Effector memory CD8-positive, alpha-beta T cell (primary cell): ENCODE data around the gene TMEM147.

ENCODE experiments used
- ATAC-seq: fragments of 150-1000 bp; cut with Tn5 transposase; replicated peaks from 2 replicates; pipeline ENCODE4 v1.10.0; 2021; ENCODE audit warnings: mild to moderate bottlenecking, moderate library complexity
- DNase-seq, 3 experiments: peaks; one replicate each; pipeline ENCODE4 v3.0.0; 2021
- H3K27ac Mint-ChIP-seq, 2 donors: one replicate each; pipeline ENCODE4 v1.8.0; 2022; ENCODE audit warnings: mild to moderate bottlenecking in 2 of 2, mixed read lengths in 2 of 2, moderate library complexity in 2 of 2
- H3K27me3 Mint-ChIP-seq, 2 donors: one replicate each; pipeline ENCODE4 v1.8.0; 2022; ENCODE audit warnings: mixed read lengths in 2 of 2
- H3K36me3 Mint-ChIP-seq: one replicate; pipeline ENCODE4 v1.8.0; 2022; ENCODE audit warnings: mild to moderate bottlenecking, moderate library complexity, mixed read lengths; ENCODE audit not compliant: insufficient read depth
- H3K4me1 Mint-ChIP-seq, 2 donors: one replicate each; pipeline ENCODE4 v1.8.0; 2022; ENCODE audit warnings: low read depth in 2 of 2, mixed read lengths in 2 of 2
- H3K4me3 Mint-ChIP-seq, 2 donors: one replicate each; pipeline ENCODE4 v1.8.0; 2022; ENCODE audit warnings: mild to moderate bottlenecking in 2 of 2, mixed read lengths in 2 of 2, moderate library complexity in 2 of 2
- H3K9me3 Mint-ChIP-seq, 2 donors: one replicate each; pipeline ENCODE4 v1.8.0; 2022; ENCODE audit warnings: mixed read lengths in 2 of 2

TMEM147 gene

DNA sequence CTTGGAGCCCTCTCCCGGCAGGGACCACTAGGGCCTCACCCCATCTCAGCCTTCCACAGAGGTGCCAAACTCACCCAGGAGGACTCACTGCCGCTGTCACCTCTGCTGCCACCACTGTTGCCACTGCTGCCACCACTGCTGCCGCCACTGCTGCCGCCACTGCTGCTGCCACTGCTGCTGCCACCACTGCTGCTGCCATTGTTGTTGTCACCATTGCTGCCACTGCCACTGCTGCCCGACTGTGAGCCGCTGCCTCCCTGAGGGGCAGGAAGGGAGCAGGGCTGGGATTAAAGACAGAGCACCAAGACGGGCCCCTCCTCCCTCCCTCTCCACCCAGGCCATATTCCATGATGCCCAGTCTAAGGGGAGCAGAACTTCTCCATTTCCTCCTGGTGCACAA is 34.1 kb upstream of the TMEM147 start:
- Mint-ChIP-seq H3K4me3 (no peak overlapping the region), H3K27ac (peak overlapping the region in 1 of 2 donors; percentile 69), H3K9me3 (no peaks in the 10 kb centered on the region), H3K27me3 (peaks cover 21 to 64% of the 10 kb centered on the region in 2 donors), H3K36me3 (peaks cover 3% of the 10 kb centered on the region), H3K4me1 (peaks cover 14 to 23% of the 10 kb centered on the region in 2 donors)
- ATAC-seq, result no peak
- no peak for DNase-seq

DNA sequence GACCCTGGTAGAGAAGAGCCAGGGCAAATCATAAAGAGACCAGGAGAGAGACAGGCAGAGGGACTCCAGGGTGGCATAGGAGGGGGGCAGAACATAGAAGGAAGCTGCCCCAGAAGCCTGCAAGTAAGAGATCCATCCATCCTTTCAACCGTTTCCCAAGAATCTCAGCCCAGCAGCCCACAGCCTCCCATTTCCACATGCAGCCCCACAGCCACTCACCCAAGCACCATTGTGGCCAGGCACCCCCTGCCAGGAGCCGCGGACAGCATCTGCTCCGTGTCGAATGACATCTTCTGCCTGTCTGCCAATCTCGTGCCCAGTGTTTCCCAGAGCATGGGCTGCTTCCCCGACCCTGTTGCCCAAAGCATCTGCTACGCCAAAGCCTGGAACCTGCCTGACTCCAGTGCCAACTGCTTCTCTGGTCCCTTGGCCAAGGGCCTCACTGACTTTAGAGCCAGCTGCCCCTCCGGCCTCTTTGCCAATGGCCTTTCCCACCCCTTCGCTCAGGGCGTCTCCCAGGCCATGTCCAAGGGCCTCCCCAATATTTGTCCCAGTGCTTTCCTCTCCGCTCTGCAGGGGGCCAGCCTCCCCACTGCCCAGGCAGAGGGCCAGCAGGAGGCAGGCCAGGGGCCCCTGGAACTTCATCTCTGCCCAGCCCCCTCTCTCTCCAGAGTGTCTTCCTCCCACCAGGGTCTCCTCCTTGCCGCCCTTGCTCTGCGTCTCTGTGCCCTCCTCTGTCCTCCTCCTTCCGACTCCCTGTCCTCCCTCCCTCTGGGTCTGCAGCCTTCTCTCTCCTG is 32.4 kb upstream of the TMEM147 start:
- DNase-seq (no peak), ATAC-seq (no peak)
- H3K4me3 Mint-ChIP-seq, result no peak overlapping the region
- H3K9me3 Mint-ChIP-seq, result no peaks in the 10 kb centered on the region
- peaks cover 3% of the 10 kb centered on the region for H3K36me3 Mint-ChIP-seq
- no peak overlapping the region for H3K27ac Mint-ChIP-seq
- peaks cover 14 to 23% of the 10 kb centered on the region in 2 donors for H3K4me1 Mint-ChIP-seq
- peaks cover 23 to 61% of the 10 kb centered on the region in 2 donors for H3K27me3 Mint-ChIP-seq

DNA sequence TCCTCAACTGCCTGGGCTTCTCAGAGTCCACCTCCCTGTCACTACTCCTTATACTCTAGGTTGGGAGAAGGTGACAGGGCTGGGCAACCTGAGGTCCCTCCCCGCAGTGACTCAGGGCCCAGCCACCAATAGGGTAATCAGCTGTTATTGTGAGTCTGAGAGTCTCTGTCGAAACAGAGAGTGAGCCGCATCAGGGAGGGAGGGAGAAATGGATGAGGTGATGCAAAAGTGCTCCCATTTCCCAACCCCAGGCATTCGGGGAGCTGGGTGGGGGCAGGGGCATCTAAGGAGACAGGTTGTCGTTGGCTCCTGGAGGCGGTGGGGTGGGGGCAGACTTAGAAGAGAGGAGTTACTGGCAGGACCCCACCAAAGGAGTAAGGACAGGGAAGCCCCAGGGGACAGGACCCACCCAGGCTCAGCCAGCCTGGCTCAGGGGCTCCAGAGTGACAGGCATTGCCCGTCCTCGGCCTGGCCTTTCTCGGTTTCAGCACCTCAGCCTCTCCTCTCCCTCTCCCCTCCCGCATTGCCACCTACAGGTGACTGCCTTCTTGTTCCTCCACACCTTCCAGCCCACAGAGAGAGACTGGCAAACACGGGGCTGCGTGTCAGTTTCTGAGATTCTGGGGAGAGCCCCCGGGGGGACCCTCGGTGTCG is 31.7 kb upstream of the TMEM147 start, which contains the start of gene DMKN:
TSS of gene DMKN (minus strand) at position 22 of the 654 bp plus-strand sequence. CDS start 174 bp downstream, outside the sequence.
- Mint-ChIP-seq H3K4me3 (no peak within 1 kb of the TSS), H3K4me1 (peaks cover 14 to 20% of the 10 kb centered on the region in 2 donors), H3K9me3 (no peaks in the 10 kb centered on the region), H3K36me3 (peaks cover 3% of the 10 kb centered on the region), H3K27me3 (peaks cover 29 to 68% of the 10 kb centered on the region in 2 donors), H3K27ac (no peak within 1 kb of the TSS)
- DNase-seq (no peak), ATAC-seq (no peak)

DNA sequence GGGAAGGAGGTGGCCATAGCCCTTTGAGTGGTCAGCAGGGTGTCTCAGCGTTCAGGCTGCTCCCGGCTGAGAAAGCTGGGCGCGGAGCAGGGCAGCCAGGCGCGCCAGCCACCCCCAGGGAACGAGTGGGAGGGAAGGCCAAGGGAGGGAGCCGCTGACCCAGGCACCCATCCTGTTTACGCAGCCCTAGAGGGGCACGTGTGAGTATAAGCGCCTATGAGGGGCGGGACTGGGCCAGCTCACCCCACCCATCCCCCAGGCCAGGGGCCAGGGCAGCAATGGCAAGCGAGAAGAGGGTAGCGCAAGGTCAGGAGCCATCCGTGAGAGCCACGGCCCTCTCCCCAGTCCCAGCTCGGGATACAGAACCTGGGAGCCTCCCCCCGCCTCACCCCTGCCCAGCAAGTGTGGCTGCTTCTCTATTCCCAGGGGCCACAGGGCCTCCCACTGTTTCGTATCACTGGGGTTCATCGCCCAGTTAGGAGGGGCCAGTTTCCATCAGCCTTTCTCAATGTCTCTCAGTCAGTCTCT is 31.1 kb upstream of the TMEM147 start:
- H3K9me3 Mint-ChIP-seq, result no peaks in the 10 kb centered on the region
- H3K36me3 Mint-ChIP-seq, result peaks cover 3% of the 10 kb centered on the region
- no peak overlapping the region for H3K27ac Mint-ChIP-seq
- ATAC-seq (no peak), DNase-seq (no peak)
- no peak overlapping the region for H3K4me3 Mint-ChIP-seq
- peaks cover 31 to 74% of the 10 kb centered on the region in 2 donors for H3K27me3 Mint-ChIP-seq
- peaks cover 13 to 14% of the 10 kb centered on the region in 2 donors for H3K4me1 Mint-ChIP-seq

DNA sequence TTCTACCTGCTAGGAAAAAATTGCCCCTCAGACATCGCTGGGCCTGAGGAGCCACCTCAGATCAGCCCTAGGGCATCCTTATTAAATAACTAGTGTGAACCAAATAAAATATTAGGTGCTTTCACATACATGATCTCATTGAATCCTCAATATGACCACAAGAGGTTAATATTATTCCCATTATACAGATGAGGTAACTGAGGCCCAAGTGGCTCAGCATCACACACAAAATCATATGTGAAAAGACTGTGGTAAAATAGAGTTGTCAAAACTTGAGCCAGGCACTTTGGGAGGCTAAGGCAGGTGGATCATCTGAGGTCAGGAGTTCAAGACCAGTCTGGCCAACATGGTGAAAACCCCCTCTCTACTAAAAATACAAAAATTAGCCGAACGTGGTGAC is 29.1 kb upstream of the TMEM147 start:
- Mint-ChIP-seq H3K9me3 (no peaks in the 10 kb centered on the region), H3K4me3 (no peak overlapping the region), H3K27ac (no peak overlapping the region), H3K27me3 (peaks cover 36 to 68% of the 10 kb centered on the region in 2 donors), H3K36me3 (no peaks in the 10 kb centered on the region), H3K4me1 (peaks cover 0 to 2% of the 10 kb centered on the region in 2 donors)
- ATAC-seq, result no peak
- DNase-seq, result no peak

DNA sequence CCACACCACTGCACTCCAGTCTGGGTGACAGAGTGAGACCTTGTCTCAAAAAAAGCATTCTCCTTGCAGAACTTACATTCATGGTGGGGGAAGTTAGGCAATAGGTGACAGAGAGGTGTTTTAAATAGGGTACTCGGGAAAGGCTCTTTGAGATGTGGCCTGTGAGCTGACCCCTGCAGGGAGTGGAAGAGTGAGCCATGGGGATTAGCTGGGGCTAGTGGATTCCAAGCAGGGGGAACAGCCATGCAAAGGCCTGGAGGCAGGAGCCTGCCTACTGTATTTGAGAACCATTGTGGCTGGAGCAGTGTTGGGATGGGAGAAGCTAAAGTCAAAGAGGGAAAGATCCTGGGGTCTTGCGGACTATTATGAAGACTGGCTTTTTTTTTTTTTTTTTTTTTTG is 28.1 kb upstream of the TMEM147 start:
- no peak overlapping the region for H3K27ac Mint-ChIP-seq
- H3K4me3 Mint-ChIP-seq, result no peak overlapping the region
- H3K4me1 Mint-ChIP-seq, result peaks cover 0 to 2% of the 10 kb centered on the region in 2 donors
- H3K9me3 Mint-ChIP-seq, result no peaks in the 10 kb centered on the region
- no peak for DNase-seq
- no peaks in the 10 kb centered on the region for H3K36me3 Mint-ChIP-seq
- no peak for ATAC-seq
- peaks cover 31 to 57% of the 10 kb centered on the region in 2 donors for H3K27me3 Mint-ChIP-seq

DNA sequence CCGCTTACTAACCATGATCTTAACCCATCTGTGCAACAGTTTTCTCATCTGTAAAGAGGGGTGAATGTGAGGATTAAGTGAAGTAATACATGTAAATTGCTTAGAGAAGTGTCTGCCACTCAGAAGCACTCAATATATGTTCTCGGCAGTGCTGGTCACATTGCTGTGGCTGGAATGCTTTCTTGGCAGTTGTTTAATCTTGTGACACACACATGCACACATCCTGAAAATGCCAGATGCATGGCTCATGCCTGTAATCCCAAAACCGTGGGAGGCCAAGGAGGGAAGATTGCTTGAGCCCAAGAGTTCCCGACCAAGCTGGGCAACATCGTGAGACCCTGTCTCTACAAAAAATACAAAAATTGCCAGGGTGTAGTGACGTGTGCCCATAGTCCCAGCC is 27.1 kb upstream of the TMEM147 start:
- no peak overlapping the region for H3K4me3 Mint-ChIP-seq
- H3K4me1 Mint-ChIP-seq, result peaks cover 0 to 2% of the 10 kb centered on the region in 2 donors
- H3K27ac Mint-ChIP-seq, result no peak overlapping the region
- ATAC-seq (no peak), DNase-seq (no peak)
- peaks cover 21 to 48% of the 10 kb centered on the region in 2 donors for H3K27me3 Mint-ChIP-seq
- H3K36me3 Mint-ChIP-seq, result no peaks in the 10 kb centered on the region
- no peaks in the 10 kb centered on the region for H3K9me3 Mint-ChIP-seq

DNA sequence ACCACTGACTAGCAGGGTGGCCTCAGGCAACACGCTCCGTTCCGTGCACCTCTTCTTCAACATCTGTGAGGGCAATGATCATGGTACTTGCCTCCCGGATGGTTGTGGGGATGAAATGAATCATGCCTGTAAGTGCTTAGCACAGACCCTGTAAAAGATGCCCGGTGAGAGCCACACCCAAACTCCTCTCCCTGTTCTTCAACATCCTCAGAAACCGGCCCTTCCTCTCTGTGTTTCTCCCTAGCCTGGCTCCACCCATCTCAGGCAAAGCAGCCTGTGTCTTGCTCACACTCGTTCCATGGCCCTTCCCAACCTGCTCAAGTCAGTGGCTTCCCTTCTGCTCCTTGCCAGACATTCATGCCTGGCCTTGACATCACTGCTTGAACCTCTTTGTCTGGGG is 26.1 kb upstream of the TMEM147 start:
- no peak overlapping the region for H3K4me3 Mint-ChIP-seq
- DNase-seq (no peak), ATAC-seq (no peak)
- H3K27me3 Mint-ChIP-seq, result peaks cover 23 to 48% of the 10 kb centered on the region in 2 donors
- peaks cover 0 to 2% of the 10 kb centered on the region in 2 donors for H3K4me1 Mint-ChIP-seq
- H3K27ac Mint-ChIP-seq, result no peak overlapping the region
- no peaks in the 10 kb centered on the region for H3K9me3 Mint-ChIP-seq
- H3K36me3 Mint-ChIP-seq, result no peaks in the 10 kb centered on the region

DNA sequence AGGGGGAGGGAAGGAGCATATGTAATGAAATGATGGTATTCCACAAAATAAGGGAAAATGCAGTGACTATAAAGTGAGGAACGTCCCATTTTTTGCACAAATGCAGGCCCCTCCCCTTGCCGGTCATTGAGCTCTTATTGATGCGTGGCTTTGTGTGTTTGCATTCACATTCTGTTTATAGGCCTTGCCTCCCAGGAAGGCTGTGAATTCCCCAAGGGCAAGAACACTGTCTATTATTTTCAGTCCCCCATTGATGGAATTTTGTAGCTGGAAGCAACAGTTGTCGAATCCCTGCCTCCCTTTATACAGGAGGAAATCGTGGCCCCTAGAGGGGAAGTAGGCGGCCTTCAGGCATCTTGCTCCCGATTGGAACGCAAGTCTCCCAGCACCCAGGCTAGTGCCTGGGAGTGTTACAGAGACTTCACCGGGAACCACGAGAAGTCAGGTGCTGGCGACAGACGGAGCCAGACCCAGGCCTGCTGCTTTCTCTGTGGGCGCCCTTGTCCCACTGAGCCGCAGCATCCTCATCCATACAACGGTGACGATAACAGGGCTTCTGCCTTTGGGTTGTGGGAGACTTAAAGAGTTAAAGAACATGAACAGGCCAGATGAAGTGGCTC is 24.2 kb upstream of the TMEM147 start:
- no peak overlapping the region for H3K27ac Mint-ChIP-seq

DNA sequence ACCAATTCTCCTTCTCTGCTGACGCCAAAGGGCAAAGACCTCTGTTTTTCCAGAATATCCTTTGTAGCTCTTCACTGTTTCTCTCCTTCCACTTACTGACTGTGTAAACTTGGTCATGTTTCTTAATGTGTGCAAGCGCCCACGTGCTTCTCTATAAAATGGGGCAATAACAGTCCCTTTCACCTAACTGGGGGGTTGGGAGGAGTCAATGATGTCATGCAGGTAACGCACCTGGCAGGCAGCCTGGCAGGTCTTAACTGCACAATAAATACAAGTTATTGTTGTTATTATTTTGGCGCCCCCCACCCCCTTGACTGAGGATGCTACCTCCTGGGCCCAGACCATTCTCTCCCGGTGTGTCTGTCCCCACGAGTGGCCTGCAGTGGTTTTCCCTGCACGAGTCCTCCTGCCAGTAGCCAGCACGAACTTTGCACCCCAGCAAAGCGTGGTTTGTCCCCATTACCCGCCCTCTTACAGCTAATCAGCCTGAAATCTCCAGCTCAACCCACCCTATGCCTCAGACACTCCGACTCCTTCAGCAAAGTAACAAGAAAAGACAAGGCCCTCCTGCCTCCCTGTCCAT is 22.6 kb upstream of the TMEM147 start:
- Mint-ChIP-seq H3K27me3 (peaks cover 36 to 65% of the 10 kb centered on the region in 2 donors), H3K27ac (no peak overlapping the region), H3K36me3 (no peaks in the 10 kb centered on the region), H3K4me1 (peaks cover 0 to 2% of the 10 kb centered on the region in 2 donors), H3K4me3 (no peak overlapping the region), H3K9me3 (no peaks in the 10 kb centered on the region)
- ATAC-seq, result no peak
- DNase-seq, result no peak

More for the DNA sequence above, 24.2 kb upstream of the TMEM147 start:
- no peak for ATAC-seq
- peaks cover 0 to 2% of the 10 kb centered on the region in 2 donors for H3K4me1 Mint-ChIP-seq
- peaks cover 24 to 61% of the 10 kb centered on the region in 2 donors for H3K27me3 Mint-ChIP-seq
- no peaks in the 10 kb centered on the region for H3K9me3 Mint-ChIP-seq
- no peak overlapping the region for H3K4me3 Mint-ChIP-seq
- no peaks in the 10 kb centered on the region for H3K36me3 Mint-ChIP-seq
- DNase-seq, result no peak

DNA sequence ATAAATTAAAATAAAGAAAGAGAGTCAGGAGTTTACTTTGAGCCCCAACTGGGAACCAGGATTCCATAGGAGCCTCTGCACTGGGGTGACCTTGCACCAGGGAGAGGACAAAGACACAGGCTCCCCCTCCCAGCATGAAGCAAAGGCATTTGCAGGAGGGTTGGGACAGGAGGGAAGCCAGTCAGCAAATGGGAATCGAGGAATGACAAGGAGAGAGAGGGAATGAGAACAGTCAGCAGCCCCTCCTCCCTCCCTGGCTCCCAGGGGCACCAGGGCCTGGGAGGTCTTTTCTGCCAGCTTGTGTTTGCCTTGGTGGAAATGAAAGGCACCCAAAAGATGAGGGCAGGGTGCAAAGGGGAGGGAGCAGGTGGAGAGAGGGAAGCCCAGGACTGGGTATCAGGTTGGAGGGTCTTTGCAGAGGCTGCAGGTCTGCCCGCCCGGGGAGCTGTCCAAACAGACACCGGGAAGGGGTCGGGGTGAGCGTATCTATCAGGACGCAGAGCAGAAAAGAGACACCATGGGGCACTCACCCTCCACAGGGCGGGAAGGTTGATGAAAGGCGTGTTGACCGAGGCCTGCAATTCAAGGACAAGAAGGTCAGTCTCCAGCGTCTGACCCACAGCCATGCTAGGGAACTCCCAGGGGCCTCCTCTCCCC is 21.1 kb upstream of the TMEM147 start:
- H3K9me3 Mint-ChIP-seq, result no peaks in the 10 kb centered on the region
- H3K4me3 Mint-ChIP-seq, result no peak overlapping the region
- no peaks in the 10 kb centered on the region for H3K36me3 Mint-ChIP-seq
- H3K4me1 Mint-ChIP-seq, result peaks cover 2 to 4% of the 10 kb centered on the region in 2 donors
- ATAC-seq (no peak), DNase-seq (no peak)
- H3K27ac Mint-ChIP-seq, result no peak overlapping the region
- H3K27me3 Mint-ChIP-seq, result peaks cover 41 to 65% of the 10 kb centered on the region in 2 donors

DNA sequence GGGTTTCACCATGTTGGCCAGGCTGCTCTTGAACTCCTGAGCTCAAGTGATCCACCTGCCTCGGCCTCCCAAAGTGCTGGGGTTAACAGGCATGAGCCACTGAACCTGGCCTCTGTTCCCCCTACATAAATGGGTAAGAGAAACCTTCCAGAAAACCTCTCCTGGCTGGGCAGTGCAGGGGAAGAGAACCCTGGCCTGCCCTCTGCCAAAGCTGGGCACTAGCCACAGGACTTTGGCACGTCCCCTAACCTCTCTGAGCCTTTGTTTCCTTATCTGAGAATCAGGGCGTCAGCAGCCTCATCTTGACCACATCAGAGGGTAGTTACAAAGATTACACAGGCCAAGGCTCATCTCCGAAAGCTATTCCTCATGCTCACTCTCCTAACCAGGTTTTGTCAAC is 19.6 kb upstream of the TMEM147 start:
- Mint-ChIP-seq H3K36me3 (no peaks in the 10 kb centered on the region), H3K27ac (no peak overlapping the region), H3K4me3 (no peak overlapping the region), H3K27me3 (peaks cover 48 to 74% of the 10 kb centered on the region in 2 donors), H3K9me3 (no peaks in the 10 kb centered on the region), H3K4me1 (peaks cover 0 to 4% of the 10 kb centered on the region in 2 donors)
- ATAC-seq (no peak), DNase-seq (no peak)
